Nephron progenitor cell (in vitro differentiated cells): Measurements from ENCODE around the gene PRKG1.
A peak's percentile ranks its signal among the peaks of the same experiment; 100 is the strongest.

Experiments
- DNase-seq: peaks from one replicate; pipeline ENCODE4 v3.0.0; 2021
- H3K27ac Mint-ChIP-seq: 2 replicates; pipeline ENCODE4 v1.8.0; 2021; ENCODE audit warnings: mild to moderate bottlenecking, moderate library complexity, mixed read lengths
- H3K27me3 Mint-ChIP-seq: 2 replicates; pipeline ENCODE4 v1.8.0; 2021; ENCODE audit warnings: mild to moderate bottlenecking, low read depth, mixed read lengths; ENCODE audit not compliant: poor library complexity
- H3K36me3 Mint-ChIP-seq: 2 replicates; pipeline ENCODE4 v1.8.0; 2021; ENCODE audit warnings: low read depth, mixed read lengths
- H3K4me1 Mint-ChIP-seq: 2 replicates; pipeline ENCODE4 v1.8.0; 2021; ENCODE audit warnings: mixed read lengths
- H3K4me3 Mint-ChIP-seq: 2 replicates; pipeline ENCODE4 v1.8.0; 2021; ENCODE audit warnings: mild to moderate bottlenecking, moderate library complexity, mixed read lengths
- H3K9me3 Mint-ChIP-seq: 2 replicates; pipeline ENCODE4 v1.8.0; 2021; ENCODE audit warnings: mild to moderate bottlenecking, moderate library complexity, mixed read lengths
- TF ChIP-seq, protein P1 (sequence below): fragments of 200-600 bp; sonication (generic); IDR thresholded peaks from 2 replicates; pipeline ENCODE4 v1.5.0; 2021; ENCODE audit warnings: antibody characterized with exemption

PRKG1 gene

DNA sequence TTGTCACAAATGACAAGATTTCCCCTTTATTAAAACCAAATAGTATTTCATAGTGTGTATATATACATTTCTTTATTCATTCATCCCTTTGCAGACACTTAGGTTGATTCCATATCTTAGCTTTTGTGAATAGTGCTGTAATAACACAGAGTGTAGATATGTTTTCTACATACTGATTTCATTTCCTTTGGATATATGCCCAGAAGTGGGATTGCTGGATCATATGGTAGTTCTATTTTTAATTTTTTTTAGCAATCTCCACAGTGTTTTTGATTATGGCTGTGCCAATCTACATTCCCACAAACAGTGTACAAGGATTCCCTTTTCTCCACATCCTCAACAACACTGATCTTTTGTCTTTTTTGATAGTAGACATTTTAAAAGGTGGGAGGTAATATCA lies 578.7 kb downstream of the PRKG1 start:
- peaks cover 39% of the 10 kb centered on the region for H3K4me1 Mint-ChIP-seq
- H3K27ac Mint-ChIP-seq, result no peak overlapping the region
- TF ChIP-seq, protein P1, sequence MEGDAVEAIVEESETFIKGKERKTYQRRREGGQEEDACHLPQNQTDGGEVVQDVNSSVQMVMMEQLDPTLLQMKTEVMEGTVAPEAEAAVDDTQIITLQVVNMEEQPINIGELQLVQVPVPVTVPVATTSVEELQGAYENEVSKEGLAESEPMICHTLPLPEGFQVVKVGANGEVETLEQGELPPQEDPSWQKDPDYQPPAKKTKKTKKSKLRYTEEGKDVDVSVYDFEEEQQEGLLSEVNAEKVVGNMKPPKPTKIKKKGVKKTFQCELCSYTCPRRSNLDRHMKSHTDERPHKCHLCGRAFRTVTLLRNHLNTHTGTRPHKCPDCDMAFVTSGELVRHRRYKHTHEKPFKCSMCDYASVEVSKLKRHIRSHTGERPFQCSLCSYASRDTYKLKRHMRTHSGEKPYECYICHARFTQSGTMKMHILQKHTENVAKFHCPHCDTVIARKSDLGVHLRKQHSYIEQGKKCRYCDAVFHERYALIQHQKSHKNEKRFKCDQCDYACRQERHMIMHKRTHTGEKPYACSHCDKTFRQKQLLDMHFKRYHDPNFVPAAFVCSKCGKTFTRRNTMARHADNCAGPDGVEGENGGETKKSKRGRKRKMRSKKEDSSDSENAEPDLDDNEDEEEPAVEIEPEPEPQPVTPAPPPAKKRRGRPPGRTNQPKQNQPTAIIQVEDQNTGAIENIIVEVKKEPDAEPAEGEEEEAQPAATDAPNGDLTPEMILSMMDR, result no peak
- H3K9me3 Mint-ChIP-seq, result no peaks in the 10 kb centered on the region
- no peaks in the 10 kb centered on the region for H3K36me3 Mint-ChIP-seq
- H3K4me3 Mint-ChIP-seq, result no peak overlapping the region
- no peaks in the 10 kb centered on the region for H3K27me3 Mint-ChIP-seq
- DNase-seq, result no peak

DNA sequence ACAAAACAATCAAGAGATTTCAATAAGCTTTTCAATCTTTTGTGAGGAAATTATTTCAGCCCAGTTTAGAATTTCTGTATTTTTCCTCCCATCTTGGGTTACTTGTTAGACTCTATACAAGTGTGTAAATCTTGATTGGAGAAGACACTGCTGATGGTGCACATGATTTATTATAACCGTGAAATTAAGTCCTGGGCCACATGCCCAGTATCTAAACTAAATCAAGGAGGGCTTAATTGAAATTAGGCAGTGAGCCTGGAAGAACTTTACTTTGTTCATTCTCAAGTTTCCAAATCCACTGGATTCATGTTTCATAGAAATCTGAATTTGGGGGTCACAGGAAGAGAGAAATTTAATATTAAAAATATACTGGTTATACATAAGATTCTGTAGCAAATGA lies 580.6 kb downstream of the PRKG1 start:
- Mint-ChIP-seq H3K36me3 (no peaks in the 10 kb centered on the region), H3K27me3 (no peaks in the 10 kb centered on the region), H3K9me3 (no peaks in the 10 kb centered on the region), H3K4me3 (no peak overlapping the region), H3K27ac (no peak overlapping the region), H3K4me1 (peaks cover 52% of the 10 kb centered on the region)
- no peak for DNase-seq
- TF ChIP-seq, protein P1, result no peak

DNA sequence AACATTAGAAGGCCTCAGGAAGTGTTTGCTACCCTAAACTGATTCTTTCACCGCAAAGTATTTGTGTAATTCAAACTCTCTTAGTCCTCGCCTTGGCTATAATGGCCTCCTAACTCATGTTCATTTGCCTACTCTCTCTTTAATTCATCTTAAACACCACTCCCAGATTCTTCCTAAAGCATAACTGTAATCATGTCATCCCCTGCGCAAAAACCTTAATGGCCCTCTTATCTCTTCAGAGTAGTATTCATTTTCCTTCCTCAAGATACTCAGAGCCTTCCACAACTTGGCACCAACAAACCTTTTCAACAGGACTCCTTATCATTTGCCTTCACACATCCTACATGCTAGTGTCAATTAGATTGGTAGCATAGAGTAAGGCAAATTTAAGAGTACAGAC lies 582.2 kb downstream of the PRKG1 start:
- Mint-ChIP-seq H3K27me3 (no peaks in the 10 kb centered on the region), H3K4me3 (no peak overlapping the region), H3K27ac (no peak overlapping the region), H3K36me3 (no peaks in the 10 kb centered on the region), H3K4me1 (peaks cover 55% of the 10 kb centered on the region), H3K9me3 (no peaks in the 10 kb centered on the region)
- no peak for DNase-seq
- TF ChIP-seq, protein P1, result no peak

- Mint-ChIP-seq H3K36me3 (no peaks in the 10 kb centered on the region), H3K27ac (peak overlapping the region; percentile 96), H3K9me3 (no peaks in the 10 kb centered on the region), H3K4me1 (peaks cover 55% of the 10 kb centered on the region), H3K4me3 (no peak overlapping the region), H3K27me3 (no peaks in the 10 kb centered on the region)
- no peak for DNase-seq
- TF ChIP-seq, protein P1, result no peak
Measured at GRCh38 chr10:51658000-51658399, 583.7 kb downstream of the PRKG1 start.

DNA sequence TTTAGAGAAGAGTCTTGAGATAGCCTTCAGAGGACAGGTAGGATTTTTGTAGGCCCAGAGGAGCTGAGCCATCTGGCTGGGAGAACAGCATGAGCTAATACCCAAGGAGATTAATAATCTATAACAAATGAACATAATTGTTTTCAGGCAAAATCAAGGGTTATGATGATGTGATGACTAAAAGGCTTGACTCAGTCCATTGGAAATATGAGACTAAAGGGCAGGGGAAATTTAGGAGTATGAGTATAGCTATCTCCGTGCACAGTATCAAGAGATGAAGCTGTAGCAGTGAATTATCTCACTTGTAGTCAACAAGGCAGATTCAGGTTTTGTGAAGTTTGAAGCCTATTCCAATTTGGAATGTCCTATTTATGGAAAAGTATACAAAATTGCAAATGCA lies 585.1 kb downstream of the PRKG1 start:
- no peak for DNase-seq
- TF ChIP-seq, protein P1, result no peak
- peaks cover 51% of the 10 kb centered on the region for H3K4me1 Mint-ChIP-seq
- no peaks in the 10 kb centered on the region for H3K36me3 Mint-ChIP-seq
- no peak overlapping the region for H3K4me3 Mint-ChIP-seq
- no peaks in the 10 kb centered on the region for H3K27me3 Mint-ChIP-seq
- no peaks in the 10 kb centered on the region for H3K9me3 Mint-ChIP-seq
- no peak overlapping the region for H3K27ac Mint-ChIP-seq

GRCh38 chr10:51663086-51663485 lies 588.8 kb downstream of the PRKG1 start:
- Mint-ChIP-seq H3K27ac (no peak overlapping the region), H3K9me3 (no peaks in the 10 kb centered on the region), H3K27me3 (no peaks in the 10 kb centered on the region), H3K4me3 (no peak overlapping the region), H3K4me1 (peaks cover 22% of the 10 kb centered on the region), H3K36me3 (no peaks in the 10 kb centered on the region)
- TF ChIP-seq, protein P1, result no peak
- no peak for DNase-seq
